ENCODE data around the gene BUB1. TPM values are rescaled to one million over a fixed set of nuclear protein-coding genes. Genes with fewer than 3 reads are reported as not detected.
"Not testable (repeated sequence)": the region's sequence is repeated elsewhere in the genome, so short reads cannot be mapped to it uniquely, and the experiment has no call there.

BUB1 gene
- total RNA-seq, 1 donor from 2014 or later: 2.2 TPM

DNA sequence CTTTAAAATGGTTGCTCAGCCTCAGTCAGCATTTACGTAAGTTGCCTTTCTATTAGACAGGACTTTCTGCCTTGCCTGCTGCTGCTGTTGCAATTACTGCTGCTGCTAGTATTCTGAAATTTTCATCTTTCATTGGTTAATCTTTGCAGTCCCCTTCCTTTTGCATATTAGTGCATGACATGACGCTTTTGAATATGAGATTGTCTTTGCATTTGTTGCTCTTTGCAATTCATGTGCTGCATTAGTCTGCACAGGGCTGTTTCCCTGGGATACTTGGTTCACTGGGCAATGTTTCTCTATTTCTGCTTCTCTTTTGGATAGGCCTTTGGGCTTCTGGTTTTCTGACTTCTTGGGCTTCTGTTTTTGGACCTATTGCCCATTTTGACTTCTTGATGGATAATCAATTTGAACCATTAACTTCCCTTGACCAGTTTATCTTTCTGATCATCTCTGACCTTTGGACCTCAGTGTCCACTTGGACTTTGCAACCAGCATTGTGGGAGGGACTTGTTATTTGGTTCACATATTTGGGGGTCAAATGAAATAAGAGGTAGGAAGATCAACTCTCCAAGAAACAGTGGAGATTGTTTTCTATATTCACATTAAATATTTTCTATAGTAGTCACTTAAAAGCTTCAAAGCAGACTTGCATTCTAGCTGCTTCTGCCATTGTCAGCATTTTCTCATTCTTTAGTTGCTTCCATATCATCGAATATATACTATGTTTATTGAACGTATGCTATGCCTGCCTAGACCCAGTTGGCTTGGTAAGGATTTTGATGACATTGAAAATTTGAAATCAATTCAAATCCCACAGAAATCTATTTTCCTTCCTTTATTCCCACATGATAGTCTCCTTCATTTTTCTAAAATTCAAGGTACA, 12.5 kb upstream of the BUB1 start:
- DNase-seq (ENCODE audit: low read depth): no peak

DNA sequence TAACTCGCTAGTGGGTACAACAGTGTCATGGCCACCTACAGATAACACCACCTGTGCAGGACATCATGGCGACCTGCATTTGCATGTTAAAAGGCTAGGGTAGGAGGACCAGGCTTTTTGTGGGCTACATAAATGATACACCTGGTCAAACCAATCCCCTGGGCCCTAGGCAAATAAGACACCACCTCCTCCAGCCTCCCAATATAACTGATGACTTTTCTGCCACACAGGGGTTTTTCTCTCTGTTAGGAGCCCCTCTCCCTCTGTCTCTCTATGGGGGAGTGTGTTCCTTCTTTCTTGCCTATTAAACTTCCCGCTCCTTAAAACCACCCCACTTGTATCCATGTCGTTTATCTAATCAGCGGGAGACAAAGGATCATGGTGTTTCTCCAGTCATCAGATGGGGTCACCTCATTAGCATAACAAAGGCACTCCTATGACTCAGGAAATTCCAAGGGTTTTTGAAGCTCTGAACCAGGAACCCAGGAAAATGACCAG, 10.8 kb upstream of the BUB1 start:
- DNase-seq (ENCODE audit: low read depth): peak; percentile 67

DNA sequence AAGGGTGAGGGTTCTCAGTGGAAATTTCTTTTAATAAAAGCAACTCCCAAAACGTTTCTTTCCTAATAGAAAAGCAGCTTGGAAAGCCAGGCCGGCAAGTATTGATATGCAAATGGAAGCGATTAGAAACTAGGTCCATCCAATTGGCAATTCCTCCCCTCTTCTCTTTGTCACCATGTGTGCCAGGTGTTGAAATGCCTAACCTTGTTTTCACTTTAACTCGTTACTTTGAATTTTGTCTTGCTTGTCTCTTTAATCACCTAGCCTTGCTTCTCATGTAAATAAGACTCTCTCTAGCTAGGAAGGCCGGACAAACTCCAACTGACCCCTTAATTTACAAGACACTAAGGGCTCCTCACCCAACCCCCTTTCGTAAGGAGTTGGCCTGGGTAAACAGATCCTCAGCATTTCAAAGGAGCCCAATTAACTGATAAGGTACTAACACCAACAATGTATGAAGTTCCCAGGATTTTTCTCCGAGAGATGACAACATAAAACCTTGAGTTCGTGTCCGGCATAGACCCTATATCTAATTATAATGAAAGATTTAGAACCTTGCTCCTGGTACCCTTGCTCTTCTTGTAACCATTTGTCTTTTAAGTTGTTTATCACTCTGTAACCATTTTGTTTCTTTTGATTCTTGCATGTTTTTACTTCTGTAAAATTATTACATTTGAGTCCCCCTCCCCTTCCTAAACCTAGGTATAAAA, 10.1 kb upstream of the BUB1 start:
- DNase-seq (ENCODE audit: low read depth): not testable (repeated sequence)

GRCh38 chr2:110682872-110683271, 5.0 kb upstream of the BUB1 start:
- DNase-seq (ENCODE audit: low read depth): no peak

GRCh38 chr2:110682267-110682666, 4.4 kb upstream of the BUB1 start:
- no peak for DNase-seq (ENCODE audit: low read depth)

GRCh38 chr2:110680709-110681108, 2.8 kb upstream of the BUB1 start:
- DNase-seq (ENCODE audit: low read depth): no peak

DNA sequence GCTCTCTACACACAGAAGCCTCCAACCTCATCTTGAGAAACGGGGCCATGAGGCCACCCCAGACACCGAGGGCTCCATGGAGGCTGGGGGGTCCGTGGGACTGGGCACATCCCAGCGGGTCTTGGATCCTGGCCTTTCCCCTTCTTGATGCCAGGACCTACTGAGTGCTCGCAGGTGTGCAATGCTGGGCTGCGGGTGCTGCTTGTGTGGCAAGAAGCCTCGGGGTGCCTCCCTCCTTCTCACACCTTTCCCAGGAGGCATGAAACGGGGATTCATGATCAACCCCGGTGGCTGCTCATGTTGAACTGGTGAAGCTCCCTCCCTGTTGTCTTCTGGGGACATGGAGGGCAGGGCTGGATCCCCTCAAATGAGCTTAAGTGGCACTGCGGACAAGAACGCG, 2.0 kb upstream of the BUB1 start:
- DNase-seq (ENCODE audit: low read depth): no peak

DNA sequence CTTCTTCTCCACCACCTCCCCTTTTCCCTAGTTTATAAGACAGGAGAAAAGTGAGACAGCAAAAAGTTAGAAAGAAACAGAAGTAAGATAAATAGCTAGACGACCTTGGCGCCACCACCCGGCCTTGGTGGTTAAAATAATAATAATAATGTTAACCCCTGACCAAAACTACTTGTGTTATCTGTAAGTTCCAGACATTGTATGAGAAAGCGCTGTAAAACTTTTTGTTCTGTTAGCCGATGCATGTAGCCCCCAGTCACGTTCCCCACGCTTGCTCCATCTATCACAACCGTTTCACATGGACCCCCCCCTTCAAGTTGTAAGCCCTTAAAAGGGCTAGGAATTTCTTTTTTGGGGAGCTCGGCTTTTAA, 1.5 kb upstream of the BUB1 start:
- DNase-seq (ENCODE audit: low read depth): no peak

- no peak for DNase-seq (ENCODE audit: low read depth)
Observed at GRCh38 chr2:110678457-110679336, 834 bp upstream of the BUB1 start.

GRCh38 chr2:110677080-110677479, 783 bp downstream of the BUB1 start:
- DNase-seq (ENCODE audit: low read depth): peak; percentile 34

DNA sequence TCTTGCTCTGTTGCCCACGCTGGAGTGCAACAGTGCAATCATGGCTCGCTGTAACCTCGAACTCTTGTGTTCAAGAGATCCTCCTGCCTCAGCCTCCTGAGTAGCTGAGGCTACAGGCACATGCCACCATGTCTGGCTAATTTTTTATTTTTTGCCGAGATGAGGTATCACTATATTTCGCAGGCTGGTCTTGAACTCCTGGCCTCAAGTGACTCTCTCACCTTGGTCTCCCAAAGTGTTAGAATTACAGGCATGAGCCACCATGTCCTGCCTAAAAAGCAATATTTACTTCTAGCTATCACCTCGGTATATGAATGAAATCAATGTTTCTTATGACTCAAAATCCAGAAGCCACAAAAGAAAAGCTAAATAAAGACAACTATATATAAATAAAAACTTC, 2.2 kb downstream of the BUB1 start:
- no peak for DNase-seq (ENCODE audit: low read depth)

- DNase-seq (ENCODE audit: low read depth): peak; percentile 84
Observed at GRCh38 chr2:110674620-110675555, 3.0 kb downstream of the BUB1 start.

- no peak for DNase-seq (ENCODE audit: low read depth)
Observed at GRCh38 chr2:110673201-110673600, 4.7 kb downstream of the BUB1 start.

DNA sequence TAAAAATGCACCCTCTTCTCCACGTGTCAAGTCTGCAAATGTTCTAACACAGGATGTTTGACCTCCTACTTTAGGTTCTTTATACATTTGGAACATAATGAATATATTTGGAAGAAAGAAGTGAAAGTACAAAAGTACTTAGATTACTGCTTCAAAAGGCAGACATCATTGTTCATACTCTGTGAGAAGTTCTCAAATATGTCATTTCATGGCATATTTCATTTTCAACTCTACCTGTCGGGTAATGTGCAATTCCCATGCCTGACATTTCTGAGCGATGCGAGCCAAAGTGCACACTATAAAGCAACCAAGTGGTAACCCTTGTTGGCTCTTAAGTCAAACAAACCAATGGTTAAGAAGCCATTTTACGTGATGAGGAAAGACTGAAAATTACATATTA, 7.0 kb downstream of the BUB1 start:
- DNase-seq (ENCODE audit: low read depth): no peak

- no peak for DNase-seq (ENCODE audit: low read depth)
Observed at GRCh38 chr2:110669079-110669478, 8.8 kb downstream of the BUB1 start.

- no peak for DNase-seq (ENCODE audit: low read depth)
Observed at GRCh38 chr2:110667071-110667470, 10.8 kb downstream of the BUB1 start.

DNA sequence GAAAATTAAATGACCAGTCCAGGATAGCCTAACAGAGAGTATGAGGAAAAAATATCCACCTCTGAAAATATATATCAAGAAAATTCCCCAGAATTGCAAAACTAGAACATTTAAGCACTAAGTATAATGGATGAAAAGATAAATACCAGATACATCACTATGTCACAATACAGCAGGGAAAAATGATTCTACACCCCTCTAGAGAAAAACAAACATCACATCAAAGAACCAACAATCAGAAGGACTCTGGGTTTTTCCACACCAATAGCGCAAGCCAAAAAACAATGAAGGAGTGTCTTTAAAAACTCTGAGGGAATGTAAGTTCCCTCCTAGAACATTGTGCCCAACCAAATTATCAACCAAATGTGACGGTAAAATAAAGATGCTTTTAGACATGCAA, 13.7 kb downstream of the BUB1 start:
- DNase-seq (ENCODE audit: low read depth): no peak

- DNase-seq (ENCODE audit: low read depth): peak; percentile 36
Observed at GRCh38 chr2:110662560-110662959, 15.3 kb downstream of the BUB1 start.

DNA sequence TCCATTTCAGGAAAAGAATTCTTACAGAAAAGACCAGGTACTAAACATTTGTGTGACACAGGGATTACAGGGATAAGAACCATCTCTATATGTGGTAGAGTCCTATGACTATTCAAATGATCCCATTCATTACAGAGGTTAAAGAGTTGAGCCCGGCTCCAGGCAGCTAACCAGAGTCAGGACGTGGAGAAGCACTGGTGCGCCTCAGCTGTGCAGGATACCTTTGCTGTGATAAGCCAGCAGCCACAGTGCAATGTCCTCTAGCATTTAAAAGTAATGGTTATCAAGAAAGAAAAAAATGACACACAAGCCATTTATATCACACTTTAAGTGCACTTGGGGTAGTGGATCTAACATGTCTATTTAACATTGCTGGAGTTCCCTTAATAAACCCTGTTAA, 17.3 kb downstream of the BUB1 start:
- no peak for DNase-seq (ENCODE audit: low read depth)

- DNase-seq (ENCODE audit: low read depth): peak; percentile 79
Observed at GRCh38 chr2:110659248-110659647, 18.6 kb downstream of the BUB1 start.

DNA sequence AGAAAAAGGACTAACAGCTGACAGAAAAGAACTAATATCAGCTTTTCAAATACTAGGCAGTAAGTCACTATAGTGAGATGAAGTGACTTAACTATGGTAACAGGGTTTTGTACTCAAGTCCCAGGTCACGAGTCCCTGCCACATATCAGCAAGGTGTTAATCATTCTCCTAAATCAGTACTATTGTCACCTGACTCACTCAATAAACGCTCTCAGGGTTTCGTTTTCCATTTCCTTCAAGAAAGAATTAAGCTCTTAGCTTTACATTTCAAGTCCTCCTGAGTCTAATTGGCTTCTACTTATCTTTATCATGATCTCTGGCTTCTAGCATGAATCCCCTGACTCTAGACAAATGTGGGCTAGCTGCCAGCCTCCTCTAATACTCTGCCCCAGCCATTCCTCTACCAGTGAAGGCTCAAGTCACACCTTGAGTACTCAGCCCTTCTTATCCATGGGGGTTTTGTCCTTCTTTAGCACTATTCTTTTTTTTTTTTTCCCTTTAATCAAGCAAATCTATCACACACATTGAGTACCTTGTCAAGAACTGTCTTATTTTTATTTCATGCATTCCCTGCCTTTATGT, 20.0 kb downstream of the BUB1 start:
- peak; percentile 94 for DNase-seq (ENCODE audit: low read depth)
